ENCODE data around the gene ZNF621.
A peak's percentile ranks its signal among the peaks of the same experiment; 100 is the strongest.
"Not testable (repeated sequence)": the region's sequence is repeated elsewhere in the genome, so short reads cannot be mapped to it uniquely, and the experiment has no call there.

Gene ZNF621

GRCh38 chr3:40546816-40547215, 22.1 kb downstream of the ZNF621 start:
- no peak for DNase-seq

DNA sequence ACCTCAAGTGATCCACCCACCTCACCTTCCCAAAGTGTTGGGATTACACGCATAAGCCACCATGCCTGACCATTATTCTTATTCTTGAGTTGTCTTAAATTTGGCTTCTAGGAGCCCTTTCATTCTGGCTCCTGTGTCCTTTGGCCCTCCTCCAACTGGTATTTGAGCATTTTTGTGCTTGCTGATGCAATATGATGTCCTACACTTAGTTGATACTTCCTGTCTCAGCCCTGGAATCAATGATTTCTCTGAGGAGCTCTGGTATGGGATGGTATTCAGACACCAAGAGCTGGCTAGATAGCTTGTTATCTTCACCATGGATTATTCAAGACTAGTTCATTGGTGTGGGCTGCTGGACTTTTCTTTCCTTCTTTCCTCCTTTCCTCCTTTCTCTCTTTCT, 25.4 kb downstream of the ZNF621 start:
- no peak for DNase-seq

- DNase-seq = no peak
Measured at GRCh38 chr3:40557575-40558161, 32.9 kb downstream of the ZNF621 start.

DNA sequence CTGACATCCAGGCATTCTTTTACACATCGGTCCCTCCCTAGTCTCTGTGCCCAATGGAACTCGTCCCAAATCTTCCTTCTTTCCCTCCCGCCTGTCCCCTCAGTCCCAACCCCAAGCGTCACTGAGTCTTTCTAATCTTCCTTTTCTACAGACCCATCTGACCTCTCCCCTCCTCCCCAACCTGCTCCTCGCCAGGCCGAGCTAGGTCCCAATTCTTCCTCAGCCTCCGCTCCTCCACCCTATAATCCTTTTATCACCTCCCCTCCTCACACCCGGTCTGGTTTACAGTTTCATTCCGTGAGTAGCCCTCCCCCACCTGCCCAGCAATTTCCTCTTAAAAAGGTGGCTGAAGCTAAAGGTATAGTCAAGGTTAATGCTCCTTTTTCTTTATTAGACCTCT, 37.7 kb downstream of the ZNF621 start:
- not testable (repeated sequence) for DNase-seq

GRCh38 chr3:40565629-40566028, 40.9 kb downstream of the ZNF621 start:
- DNase-seq = not testable (repeated sequence)

GRCh38 chr3:40566694-40567093, 41.9 kb downstream of the ZNF621 start:
- no peak for DNase-seq

- DNase-seq = no peak
Measured at GRCh38 chr3:40572588-40572987, 47.8 kb downstream of the ZNF621 start.

GRCh38 chr3:40574050-40574449, 49.3 kb downstream of the ZNF621 start:
- no peak for DNase-seq

GRCh38 chr3:40574661-40575060, 49.9 kb downstream of the ZNF621 start:
- DNase-seq = peak; percentile 64

DNA sequence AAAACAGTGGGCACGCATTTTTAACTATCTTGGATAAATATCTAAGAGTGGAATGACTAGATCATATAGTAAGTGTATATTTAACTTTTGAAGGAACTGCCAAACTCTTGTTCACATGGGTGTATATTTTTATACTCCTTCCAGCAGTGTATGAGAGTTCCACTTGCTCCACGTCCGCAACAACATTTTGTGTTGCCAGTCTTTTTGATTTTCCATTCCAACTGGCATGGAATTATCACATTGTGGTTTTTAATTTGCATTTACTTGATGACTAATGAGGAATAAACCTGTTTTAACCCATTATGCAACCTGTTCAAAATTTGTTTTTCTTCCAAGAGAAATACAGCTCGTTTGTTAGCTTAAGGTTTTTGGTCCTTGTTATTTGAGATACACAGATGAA, 51.6 kb downstream of the ZNF621 start:
- DNase-seq = no peak

DNA sequence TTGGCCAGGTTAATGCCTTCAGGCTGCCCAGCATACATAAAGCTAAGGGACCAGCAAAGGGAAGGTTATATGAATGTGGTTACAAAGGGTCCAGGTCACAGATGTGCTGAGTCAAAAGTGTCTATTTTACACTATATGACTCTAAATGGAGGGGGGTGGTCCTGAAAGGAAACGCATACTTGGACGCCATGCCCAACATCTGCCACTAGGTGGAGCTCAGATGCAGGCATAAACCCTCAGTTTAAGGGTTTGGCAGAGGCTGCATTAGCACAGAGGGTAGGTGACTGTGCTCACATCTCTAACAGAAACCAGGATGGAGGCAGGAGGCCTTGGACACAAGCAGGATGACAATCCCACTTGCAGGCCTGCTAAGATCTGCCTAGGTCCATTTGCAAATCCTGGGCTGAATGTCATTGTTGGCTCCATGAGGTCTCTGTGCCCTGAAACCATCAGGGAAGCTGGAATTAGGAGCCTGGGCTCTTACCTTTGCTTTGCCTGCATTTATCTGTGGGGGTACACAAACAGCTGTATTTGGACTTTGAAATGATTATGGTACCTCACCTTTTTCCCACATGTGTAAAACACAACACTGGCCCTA, 55.8 kb downstream of the ZNF621 start:
- DNase-seq = peak; percentile 46

DNA sequence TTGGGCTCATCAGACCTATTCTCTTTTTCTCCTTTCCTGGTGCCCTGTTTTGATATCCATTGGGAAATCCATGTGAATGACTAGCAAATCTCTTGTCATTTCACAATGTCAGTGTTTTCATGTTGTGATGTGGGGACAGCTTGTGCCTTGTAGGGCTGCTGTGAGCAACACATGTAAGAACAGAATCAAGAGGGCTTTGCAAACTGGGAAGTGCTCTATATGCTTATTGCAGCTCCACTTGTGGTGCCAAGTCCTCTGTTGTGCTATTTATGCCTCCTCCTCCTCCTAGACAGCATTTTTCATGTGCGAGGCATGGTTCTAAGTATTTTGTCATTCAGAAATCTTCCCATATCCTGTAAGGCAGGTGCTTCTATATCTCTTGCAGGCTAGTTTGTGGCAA, 56.4 kb downstream of the ZNF621 start:
- no peak for DNase-seq

GRCh38 chr3:40582401-40583027, 57.8 kb downstream of the ZNF621 start:
- DNase-seq = no peak

GRCh38 chr3:40583691-40584090, 58.9 kb downstream of the ZNF621 start:
- peak; percentile 78 for DNase-seq

DNA sequence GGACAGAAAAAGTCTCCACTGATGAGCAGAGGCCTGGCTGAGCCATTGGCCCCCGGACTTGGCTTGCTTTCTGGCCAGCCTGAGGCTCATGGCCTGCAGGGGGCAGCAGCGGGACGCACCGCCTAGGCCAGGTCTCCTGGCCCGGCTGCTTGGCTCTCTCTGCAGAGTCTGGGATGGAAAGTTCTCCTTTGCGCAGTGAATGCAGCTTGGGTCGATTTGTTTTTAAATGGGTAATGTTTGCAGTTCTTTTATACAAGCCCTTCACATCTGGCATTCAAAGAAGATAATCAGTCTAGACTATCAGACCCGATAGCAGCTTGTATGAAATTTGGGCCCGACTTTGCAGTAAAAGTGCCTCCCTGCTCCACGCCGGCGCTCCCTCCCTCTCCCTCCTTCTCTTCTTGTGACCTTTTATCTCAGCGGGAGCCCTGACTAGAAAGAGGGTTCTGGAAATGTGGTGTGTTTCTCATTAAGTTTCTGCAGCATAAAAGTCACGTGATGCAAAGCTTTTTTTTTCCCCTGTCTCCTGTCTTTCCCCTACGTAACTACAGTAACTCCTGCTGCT, 59.9 kb downstream of the ZNF621 start:
- DNase-seq = no peak

DNA sequence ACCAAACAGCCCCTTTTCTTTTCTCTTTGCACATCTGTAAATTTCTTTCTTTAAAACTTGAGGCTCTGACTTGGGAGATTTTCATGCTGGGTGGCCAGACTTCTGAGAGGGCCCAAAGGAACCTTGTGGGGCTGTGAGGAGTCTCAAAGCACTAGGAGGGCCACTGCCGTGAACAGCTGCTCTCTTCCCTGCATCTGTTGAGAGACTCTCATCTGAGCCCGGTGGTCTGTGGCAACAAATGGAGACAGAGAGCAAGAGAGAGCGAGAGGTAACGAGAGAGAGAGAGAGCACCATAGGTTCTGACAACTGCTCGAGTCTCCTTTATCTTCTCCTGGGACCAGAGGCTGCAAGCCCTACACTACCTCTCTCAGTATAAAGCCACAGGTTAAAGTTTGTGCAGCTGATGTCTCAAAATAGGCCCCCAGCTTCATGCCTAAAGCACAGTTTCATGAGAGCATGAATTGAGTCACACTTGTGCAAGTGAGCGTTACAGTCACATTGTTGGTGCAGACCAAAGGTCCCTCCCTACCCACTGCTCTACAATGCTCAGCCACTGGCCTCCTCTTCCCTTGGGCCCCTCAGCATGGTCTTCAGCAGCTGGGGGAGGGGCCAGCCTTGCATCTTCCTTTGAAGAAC, 60.7 kb downstream of the ZNF621 start:
- no peak for DNase-seq

DNA sequence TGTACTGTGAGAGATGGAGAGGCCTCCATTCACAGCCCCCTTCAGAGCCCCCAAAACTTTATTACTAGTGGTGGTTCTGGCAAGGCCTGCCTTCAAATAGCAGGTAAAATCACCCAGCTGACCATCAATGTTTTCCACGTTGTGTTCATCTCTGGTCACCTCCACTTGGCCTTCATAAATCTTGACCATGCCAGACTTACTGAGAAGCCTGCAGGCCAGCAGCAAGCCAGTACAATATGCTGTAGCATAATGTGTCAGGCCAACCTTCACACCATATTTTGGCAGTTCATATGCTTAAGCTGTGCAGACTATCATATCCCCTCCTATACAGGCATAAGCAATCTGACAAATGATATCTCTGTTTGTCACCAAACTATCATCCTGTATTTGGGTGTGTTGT, 62.1 kb downstream of the ZNF621 start:
- DNase-seq = no peak

DNA sequence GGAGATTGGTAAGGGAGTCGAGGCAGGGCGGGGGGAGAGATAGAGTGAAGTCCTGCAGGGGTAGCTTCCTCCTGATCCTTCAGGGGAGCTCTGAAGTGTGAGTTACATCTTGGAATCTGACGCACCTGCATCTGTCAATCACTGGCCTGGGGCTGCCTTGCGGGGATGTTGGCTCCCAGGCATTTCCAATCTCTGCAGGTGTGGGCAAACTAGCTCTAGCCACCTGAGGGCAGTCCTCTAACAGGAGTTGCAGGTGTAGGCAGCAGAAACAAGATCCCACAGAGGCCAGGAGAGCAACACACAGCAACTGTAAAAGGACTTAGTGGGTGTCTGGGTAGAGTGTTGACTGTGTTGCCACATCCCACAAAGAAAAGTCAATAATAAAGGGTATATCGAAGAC, 63.6 kb downstream of the ZNF621 start:
- no peak for DNase-seq
